Large intestine (tissue), 3 donors: Measurements from ENCODE around the gene PLCL1. TPM values are rescaled to one million over a fixed set of nuclear protein-coding genes. Genes with fewer than 3 reads are reported as not detected.
"Not testable (repeated sequence)": the region's sequence is repeated elsewhere in the genome, so short reads cannot be mapped to it uniquely, and the experiment has no call there.

Experiments
- DNase-seq, 2 donors: peaks; one replicate each; pipeline versions ENCODE4 v3.0.0 to v3.0.0-alpha.2; 2013
- H3K27ac ChIP-seq: one replicate; pipeline ENCODE4 v1.5.1; 2013; ENCODE audit warnings: low read length
- H3K27me3 ChIP-seq: 2 replicates; pipeline ENCODE4 v1.6.1; 2013; ENCODE audit warnings: low read length; ENCODE audit not compliant: control insufficient read depth, insufficient read depth
- H3K36me3 ChIP-seq: 2 replicates; pipeline ENCODE4 v1.6.1; 2013; ENCODE audit warnings: low read length; ENCODE audit not compliant: control insufficient read depth, insufficient read depth
- H3K4me1 ChIP-seq: one replicate; pipeline ENCODE4 v1.6.1; 2013; ENCODE audit warnings: low read length; ENCODE audit not compliant: control insufficient read depth, insufficient read depth
- H3K4me3 ChIP-seq: one replicate; pipeline ENCODE4 v1.5.1; 2013; ENCODE audit warnings: low read length
- H3K9me3 ChIP-seq: one replicate; pipeline ENCODE4 v1.6.1; 2013; ENCODE audit warnings: mild to moderate bottlenecking, low read depth, low read length, moderate library complexity; ENCODE audit not compliant: control insufficient read depth
- WGBS: methylation state at CpG from one replicate; pipeline ENCODE4 v1.1.5; 2013; ENCODE audit warnings: low lambda C conversion rate; ENCODE audit not compliant: insufficient coverage; 5-methylcytosine and 5-hydroxymethylcytosine counted together
- polyA plus RNA-seq: library from polyadenylated mRNA; unstranded; fragments of 120-200 nt; gene quantifications from one replicate; pipeline ENCODE4 v1.2.1, GENCODE V29; 2013

PLCL1 gene
- polyA plus RNA-seq, 1 donor = 3.3 TPM

DNA sequence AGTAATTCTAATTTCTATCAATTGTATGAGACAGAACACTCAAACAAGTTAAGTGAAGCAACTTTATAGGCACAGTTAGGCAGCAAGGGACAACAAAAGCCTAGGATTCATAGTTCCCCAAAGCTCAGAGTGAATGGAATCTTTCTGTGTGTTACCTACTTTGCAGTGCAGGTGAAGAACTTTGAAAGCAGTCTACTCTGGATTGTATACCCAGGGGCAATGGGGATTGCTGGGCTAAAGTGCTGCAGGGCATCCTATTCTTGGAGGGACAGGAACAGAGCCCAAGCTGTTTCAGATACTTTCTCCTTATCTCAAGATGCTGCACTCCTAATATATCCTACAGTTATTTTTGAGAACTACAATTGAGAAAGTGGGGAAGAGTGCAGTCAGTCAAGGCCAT lies 207.6 kb downstream of the PLCL1 start:
- no peaks in the 10 kb centered on the region for H3K36me3 ChIP-seq
- no peak for DNase-seq
- no peak overlapping the region for H3K4me3 ChIP-seq

DNA sequence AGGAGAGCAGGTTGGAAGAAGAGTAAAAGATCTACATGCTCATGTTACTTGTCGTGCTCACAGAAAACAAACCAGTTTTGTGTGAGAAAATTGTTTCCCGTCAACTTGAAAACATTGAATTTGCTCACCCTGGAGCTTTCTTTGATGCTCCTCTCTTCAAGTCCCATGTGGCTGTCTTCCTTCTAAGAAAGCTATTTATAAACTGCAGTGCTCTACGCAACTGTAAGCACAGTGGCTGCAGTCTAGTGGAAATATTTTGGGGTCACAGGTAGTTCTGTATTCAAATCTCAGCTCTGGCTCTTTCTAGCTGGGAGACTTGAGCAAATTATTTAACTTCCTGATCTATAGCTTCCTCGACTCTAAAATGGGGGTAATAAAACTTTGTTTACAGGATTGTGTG lies 211.8 kb downstream of the PLCL1 start:
- H3K27me3 ChIP-seq = no peaks in the 10 kb centered on the region
- WGBS = 60% methylated on average over 1 of the region's 4 CpGs
- no peak for DNase-seq
- H3K4me3 ChIP-seq = no peak overlapping the region
- H3K4me1 ChIP-seq = no peaks in the 10 kb centered on the region
- H3K9me3 ChIP-seq = no peaks in the 10 kb centered on the region
- H3K36me3 ChIP-seq = no peaks in the 10 kb centered on the region
- H3K27ac ChIP-seq = no peak overlapping the region

More for the DNA sequence above, 207.6 kb downstream of the PLCL1 start:
- H3K27me3 ChIP-seq = no peaks in the 10 kb centered on the region
- H3K4me1 ChIP-seq = no peaks in the 10 kb centered on the region
- no peaks in the 10 kb centered on the region for H3K9me3 ChIP-seq
- no peak overlapping the region for H3K27ac ChIP-seq

DNA sequence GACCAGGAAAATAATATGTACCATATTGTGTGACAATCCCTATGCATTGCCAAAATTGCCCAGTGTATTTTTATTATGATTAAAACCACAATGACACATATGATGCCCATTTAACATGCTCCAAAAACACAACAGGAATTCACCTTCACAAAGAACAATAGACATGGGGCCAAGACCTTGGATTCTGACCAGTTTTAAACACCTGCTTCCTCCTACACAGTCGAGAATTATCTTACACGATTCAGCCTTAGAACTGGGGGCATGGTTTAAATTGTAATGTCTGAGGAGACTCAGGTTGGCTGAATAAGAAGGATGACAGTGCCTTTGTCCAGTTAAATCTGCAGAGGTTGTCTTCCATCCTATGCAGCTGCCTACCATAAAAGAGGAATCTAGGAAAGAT lies 212.7 kb downstream of the PLCL1 start:
- Histone ChIP-seq H3K27ac (no peak overlapping the region), H3K27me3 (no peaks in the 10 kb centered on the region), H3K9me3 (no peaks in the 10 kb centered on the region), H3K4me1 (no peaks in the 10 kb centered on the region), H3K36me3 (no peaks in the 10 kb centered on the region), H3K4me3 (no peak overlapping the region)
- no CpG with 5 or more reads among the region's 2 CpGs for WGBS
- DNase-seq = no peak

DNA sequence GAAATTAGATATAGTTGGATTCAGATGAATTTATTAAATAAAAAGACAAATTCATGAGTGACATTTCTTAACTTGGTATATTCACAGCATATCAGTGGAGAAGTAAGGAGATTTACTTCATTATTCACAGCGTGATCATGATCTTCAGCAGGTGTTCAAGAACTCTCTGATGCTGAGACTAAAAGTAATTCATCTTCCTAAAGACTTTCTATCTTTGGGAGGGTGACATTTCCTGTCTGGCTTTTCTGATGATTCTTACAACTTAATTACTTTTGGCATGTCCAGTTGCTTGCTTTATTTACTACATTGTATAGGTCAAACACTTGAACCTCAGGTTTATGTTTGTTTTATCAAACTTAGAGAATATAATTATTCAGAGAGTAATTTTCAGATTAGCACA lies 224.6 kb downstream of the PLCL1 start:
- no peak overlapping the region for H3K27ac ChIP-seq
- WGBS = 67% methylated on average over 1 of the region's 1 CpG

GRCh38 chr2:198029576-198029975 lies 225.2 kb downstream of the PLCL1 start:
- not testable (repeated sequence) for DNase-seq, H3K27me3 ChIP-seq, H3K4me3 ChIP-seq, H3K36me3 ChIP-seq, H3K9me3 ChIP-seq, H3K4me1 ChIP-seq, H3K27ac ChIP-seq
- WGBS = 78% methylated on average over 1 of the region's 5 CpGs

More for the DNA sequence above, 224.6 kb downstream of the PLCL1 start:
- H3K27me3 ChIP-seq = no peaks in the 10 kb centered on the region
- no peak overlapping the region for H3K4me3 ChIP-seq
- no peaks in the 10 kb centered on the region for H3K9me3 ChIP-seq
- no peak for DNase-seq
- no peaks in the 10 kb centered on the region for H3K4me1 ChIP-seq
- no peaks in the 10 kb centered on the region for H3K36me3 ChIP-seq

DNA sequence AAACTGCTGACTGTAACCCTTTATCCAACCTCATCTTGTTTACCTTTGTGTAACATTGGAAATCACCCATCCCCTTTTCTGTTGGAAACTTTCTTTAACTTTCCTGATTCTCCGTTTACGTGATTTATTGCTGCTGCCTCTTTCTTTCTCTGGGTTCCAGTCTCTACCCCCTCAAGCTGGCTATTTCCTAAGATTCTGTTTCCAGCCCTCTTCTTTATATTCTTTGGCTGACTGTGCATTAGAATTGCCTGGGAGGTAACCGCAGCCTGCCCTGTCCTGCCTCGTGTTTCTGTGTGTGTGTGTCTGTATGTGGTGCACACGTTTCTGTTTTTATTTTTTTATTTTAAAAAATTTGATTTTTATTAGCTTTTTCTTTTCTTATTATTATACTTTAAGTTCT lies 229.2 kb downstream of the PLCL1 start:
- no peak overlapping the region for H3K4me3 ChIP-seq
- H3K4me1 ChIP-seq = no peaks in the 10 kb centered on the region
- H3K36me3 ChIP-seq = no peaks in the 10 kb centered on the region
- H3K9me3 ChIP-seq = no peaks in the 10 kb centered on the region
- no peak overlapping the region for H3K27ac ChIP-seq
- no peak for DNase-seq
- 65% methylated on average over 2 of the region's 5 CpGs for WGBS
- no peaks in the 10 kb centered on the region for H3K27me3 ChIP-seq

DNA sequence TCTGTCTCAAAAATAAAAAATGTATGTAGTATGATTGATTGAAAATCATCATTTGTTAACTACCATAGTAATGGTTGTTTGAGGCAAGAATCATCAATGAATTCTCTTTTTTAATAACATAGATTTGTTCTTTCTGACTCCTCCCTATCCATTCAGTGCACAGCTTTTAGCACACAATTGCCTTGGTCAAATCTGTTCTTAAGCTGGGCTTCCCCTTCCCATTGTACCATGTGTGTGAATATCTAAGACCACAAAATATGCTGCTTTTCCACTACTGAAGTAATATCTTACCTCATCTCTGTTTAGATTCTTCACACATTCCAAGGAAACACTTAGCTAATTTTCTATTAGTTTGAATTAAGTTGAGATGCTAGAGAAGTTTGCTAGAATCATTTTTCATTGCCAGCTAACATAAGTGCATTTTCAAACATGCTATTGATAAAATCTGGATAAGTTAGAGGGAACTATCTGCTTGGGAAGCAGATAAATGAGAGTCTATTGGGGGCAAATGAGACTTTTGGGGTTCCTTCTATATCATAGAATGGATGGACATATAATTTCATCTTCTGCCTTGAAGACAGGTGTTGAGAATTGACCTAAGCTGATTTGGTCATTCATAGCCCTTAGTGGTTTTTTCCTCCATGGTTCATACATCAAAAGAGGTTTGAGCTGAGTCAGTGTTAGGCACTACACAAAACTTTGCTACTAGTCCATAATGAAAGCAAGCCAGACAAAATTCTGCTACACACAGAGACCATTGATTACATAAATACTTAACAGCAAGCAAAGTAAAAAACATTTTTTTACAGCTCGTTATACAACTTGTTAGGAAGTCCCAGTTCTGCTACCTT lies 231.9 kb downstream of the PLCL1 start:
- H3K4me3 ChIP-seq = no peak overlapping the region
- H3K4me1 ChIP-seq = no peaks in the 10 kb centered on the region
- no CpG with 5 or more reads among the region's 1 CpG for WGBS

DNA sequence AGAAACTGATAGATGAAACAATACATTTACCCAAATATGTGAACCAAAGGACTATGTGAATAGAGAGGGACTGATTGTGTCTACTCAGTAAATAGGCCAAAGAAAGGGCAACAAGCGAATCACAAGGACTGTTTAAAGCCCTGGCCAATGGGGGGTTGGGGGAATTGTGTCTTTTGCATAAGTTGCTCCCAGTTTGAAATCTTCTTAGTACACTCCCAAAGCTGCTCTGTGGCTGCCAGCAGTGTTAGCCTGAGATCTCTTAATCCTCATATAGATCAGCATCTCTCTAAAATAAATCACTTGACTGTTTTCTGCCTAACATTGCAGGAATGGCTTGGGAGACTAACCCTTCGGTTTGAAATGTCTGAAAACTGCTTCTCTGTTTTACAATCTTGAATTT lies 236.4 kb downstream of the PLCL1 start:
- no peak for DNase-seq
- no peaks in the 10 kb centered on the region for H3K36me3 ChIP-seq
- WGBS = 71% methylated on average over 2 of the region's 2 CpGs

More for the DNA sequence above, 231.9 kb downstream of the PLCL1 start:
- H3K27me3 ChIP-seq = no peaks in the 10 kb centered on the region
- H3K9me3 ChIP-seq = no peaks in the 10 kb centered on the region
- no peak overlapping the region for H3K27ac ChIP-seq
- no peaks in the 10 kb centered on the region for H3K36me3 ChIP-seq
- no peak for DNase-seq

DNA sequence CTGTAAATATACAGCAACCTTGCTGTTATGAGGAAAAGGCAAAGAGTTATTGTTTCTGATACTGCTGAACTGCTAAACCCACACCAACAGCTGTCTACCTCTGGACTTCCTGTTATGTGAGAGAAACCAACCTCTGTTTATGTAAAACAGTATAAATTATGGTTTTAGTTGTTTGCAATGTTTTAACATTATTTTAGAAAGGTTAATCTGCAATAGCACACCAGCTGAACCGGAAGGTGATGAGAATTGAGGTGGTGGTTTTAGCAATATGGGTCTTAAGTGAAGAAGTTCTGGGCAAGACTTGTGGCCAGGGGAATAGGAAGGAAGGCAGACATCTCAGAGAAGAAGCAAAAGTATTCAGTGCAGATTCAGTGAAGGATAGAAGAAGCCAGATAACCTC lies 237.8 kb downstream of the PLCL1 start:
- Histone ChIP-seq H3K4me3 (no peak overlapping the region), H3K27ac (no peak overlapping the region), H3K36me3 (no peaks in the 10 kb centered on the region), H3K9me3 (no peaks in the 10 kb centered on the region), H3K4me1 (no peaks in the 10 kb centered on the region), H3K27me3 (no peaks in the 10 kb centered on the region)
- no peak for DNase-seq
- WGBS = 80% methylated on average over 1 of the region's 1 CpG

More for the DNA sequence above, 236.4 kb downstream of the PLCL1 start:
- Histone ChIP-seq H3K4me1 (no peaks in the 10 kb centered on the region), H3K9me3 (no peaks in the 10 kb centered on the region), H3K4me3 (no peak overlapping the region), H3K27me3 (no peaks in the 10 kb centered on the region), H3K27ac (no peak overlapping the region)

GRCh38 chr2:198044777-198045176 lies 240.4 kb downstream of the PLCL1 start:
- no peak overlapping the region for H3K4me3 ChIP-seq
- no peak for DNase-seq
- WGBS = 92% methylated on average over 2 of the region's 2 CpGs

GRCh38 chr2:198045227-198045626 lies 240.8 kb downstream of the PLCL1 start:
- no peak for DNase-seq
- Histone ChIP-seq H3K27me3 (no peaks in the 10 kb centered on the region), H3K27ac (no peak overlapping the region), H3K9me3 (no peaks in the 10 kb centered on the region), H3K36me3 (no peaks in the 10 kb centered on the region), H3K4me1 (no peaks in the 10 kb centered on the region), H3K4me3 (no peak overlapping the region)

More at GRCh38 chr2:198044777-198045176, 240.4 kb downstream of the PLCL1 start:
- no peaks in the 10 kb centered on the region for H3K36me3 ChIP-seq
- no peak overlapping the region for H3K27ac ChIP-seq
- H3K27me3 ChIP-seq = no peaks in the 10 kb centered on the region
- H3K4me1 ChIP-seq = no peaks in the 10 kb centered on the region
- H3K9me3 ChIP-seq = no peaks in the 10 kb centered on the region
